GM12878 (cell line): ENCODE data around the gene DSE. TPM values are rescaled to one million over a fixed set of nuclear protein-coding genes. Genes with fewer than 3 reads are reported as not detected.
A peak's percentile ranks its signal among the peaks of the same experiment; 100 is the strongest.

ENCODE experiments used
- ATAC-seq: fragments of 200-7000 bp; cut with Tn5 transposase; 3 replicates; pipeline ENCODE4 v1.9.1; 2020; ENCODE audit warnings: mild to moderate bottlenecking, moderate library complexity
- BruUV-seq: library from RNA; stranded (reverse); fragments of 400-500 nt; replicated peaks from 2 replicates; lab custom pipeline; 2021; lab: Mats Ljungman, UMichigan
- CTCF ChIA-PET: fragments of 300-600 bp; sonication (Branson Sonifier 250); formaldehyde crosslinking; extraction: SDS; loops from one replicate; lab custom pipeline; 2021; ENCODE audit warnings: inconsistent platforms; lab: Yijun Ruan, JAX
- POLR2A ChIA-PET: fragments of 350-600 bp; formaldehyde crosslinking; extraction: SDS; loops from one replicate; lab custom pipeline; 2021; ENCODE audit warnings: inconsistent platforms; lab: Charles Lee
- RAD21 ChIA-PET: fragments of 300-600 bp; sonication (Branson Sonifier 250); formaldehyde crosslinking; loops from one replicate; lab custom pipeline; 2023; ENCODE audit warnings: antibody characterized with exemption; ENCODE audit not compliant: unreplicated experiment; lab: Charles Lee
- SMC1A ChIA-PET: fragments of 300-600 bp; sonication (Branson Sonifier 250); formaldehyde crosslinking; loops from one replicate; lab custom pipeline; 2023; ENCODE audit not compliant: unreplicated experiment, uncharacterized antibody; lab: Charles Lee
- DNase-seq: peaks from one replicate; pipeline ENCODE4 v3.0.0-alpha.2; 2011; ENCODE audit warnings: low read depth, low spot score
- FAIRE-seq: peaks from 3 replicates; lab custom pipeline; 2011; peaks lifted over from hg19 to GRCh38; lab: Jason Lieb, UNC
- H2AFZ ChIP-seq: 2 replicates; pipeline ENCODE4 v1.6.0; 2011; ENCODE audit warnings: low read depth, low read length, control low read depth; ENCODE audit not compliant: control insufficient read depth
- H3K27ac ChIP-seq: 2 replicates; pipeline ENCODE4 v1.5.1; 2011; ENCODE audit warnings: control low read depth; ENCODE audit not compliant: control insufficient read depth, insufficient read depth
- H3K27me3 ChIP-seq, 2 experiments: replicated peaks in 1 of 2; 2 replicates each; pipeline versions ENCODE4 v1.6.0 to v1.6.1; 2011; ENCODE audit warnings: low read length in 1 of 2; ENCODE audit not compliant: control insufficient read depth in 2 of 2, insufficient read depth in 2 of 2
- H3K36me3 ChIP-seq, 2 experiments: 2 replicates each; pipeline ENCODE4 v1.5.1; 2011; ENCODE audit warnings: low read length in 1 of 2; ENCODE audit not compliant: control insufficient read depth in 2 of 2, insufficient read depth in 2 of 2
- H3K4me1 ChIP-seq: 2 replicates; pipeline ENCODE4 v1.6.1; 2011; ENCODE audit warnings: mild to moderate bottlenecking, low read length, moderate library complexity, mixed read lengths; ENCODE audit not compliant: control insufficient read depth, insufficient read depth
- H3K4me2 ChIP-seq: 2 replicates; pipeline ENCODE4 v1.6.0; 2011; ENCODE audit warnings: control low read depth; ENCODE audit not compliant: control insufficient read depth, insufficient read depth
- H3K4me3 ChIP-seq: fragments of 200-600 bp; sonication (generic); 2 replicates; pipeline ENCODE4 v1.5.1; 2016
- H3K79me2 ChIP-seq: 2 replicates; pipeline ENCODE4 v1.6.0; 2011; ENCODE audit warnings: low read length; ENCODE audit not compliant: control insufficient read depth, insufficient read depth
- H3K9ac ChIP-seq: 2 replicates; pipeline ENCODE4 v1.8.0; 2011; ENCODE audit warnings: low read length, control low read depth, mixed read lengths; ENCODE audit not compliant: control insufficient read depth, insufficient read depth
- H3K9me3 ChIP-seq: replicated peaks from 3 replicates; pipeline ENCODE4 v1.5.1; 2011; ENCODE audit warnings: mild to moderate bottlenecking, low read length; ENCODE audit not compliant: control insufficient read depth, insufficient read depth
- H4K20me1 ChIP-seq: 2 replicates; pipeline ENCODE4 v1.6.0; 2011; ENCODE audit not compliant: control insufficient read depth, insufficient read depth
- ATF7 ChIP-seq: fragments of 450-650 bp; IDR thresholded peaks from 2 replicates; pipeline ENCODE4 v1.6.1; 2016; ENCODE audit warnings: low read depth, mild to moderate bottlenecking
- BCLAF1 ChIP-seq: fragments of 450-650 bp; IDR thresholded peaks from 2 replicates; pipeline ENCODE4 v1.6.1; 2017; ENCODE audit warnings: antibody characterized with exemption, mild to moderate bottlenecking, moderate library complexity
- CEBPB ChIP-seq, 2 experiments: fragments of 150-350 bp in 1 of 2; IDR thresholded peaks; 2 replicates each; pipeline ENCODE4 v1.6.1; 2012 to 2014; ENCODE audit warnings: low read depth in 2 of 2, low read length in 2 of 2, borderline replicate concordance in 1 of 2, inconsistent platforms in 1 of 2
- CHD1 ChIP-seq: IDR thresholded peaks from 2 replicates; pipeline ENCODE4 v1.6.1; 2012; ENCODE audit warnings: low read depth, low read length, improper control_type of control experiment
- FOXM1 ChIP-seq: IDR thresholded peaks from 2 replicates; pipeline ENCODE4 v1.6.1; 2012; ENCODE audit warnings: low read depth, mild to moderate bottlenecking, inconsistent platforms, low read length, moderate library complexity
- HCFC1 ChIP-seq: fragments of 150-350 bp; IDR thresholded peaks from 2 replicates; pipeline ENCODE4 v1.6.1; 2014; ENCODE audit warnings: low read length
- HDGF ChIP-seq: fragments of 450-650 bp; IDR thresholded peaks from 2 replicates; pipeline ENCODE4 v1.6.1; 2016; ENCODE audit warnings: antibody characterized with exemption
- KAT2A ChIP-seq: conservative IDR thresholded peaks from 2 replicates; pipeline ENCODE4 v1.6.1; 2011; ENCODE audit warnings: low read depth, low read length; ENCODE audit not compliant: control insufficient read depth
- PML ChIP-seq: IDR thresholded peaks from 2 replicates; pipeline ENCODE4 v1.6.1; 2012; ENCODE audit warnings: low read length, inconsistent platforms
- WGBS: methylation state at CpG from one replicate; pipeline ENCODE4 v1.1.6; 2016; ENCODE audit warnings: low lambda C conversion rate; ENCODE audit not compliant: insufficient replicate concordance, insufficient coverage; ENCODE audit errors: missing lambda C conversion rate; 5-methylcytosine and 5-hydroxymethylcytosine counted together
- in situ Hi-C: fragments of 300-500 bp; cut with MboI; formaldehyde crosslinking; loops from 9 replicates; pipeline ENCODE4 v1.14.3; 2018; ENCODE audit warnings: mixed read lengths
- intact Hi-C: fragments of 100-400 bp; cut with micrococcal nuclease; formaldehyde crosslinking; loops from one replicate; pipeline ENCODE4 v1.14.2; 2022; ENCODE audit not compliant: unreplicated experiment
- polyA plus RNA-seq, 11 experiments: library from polyadenylated mRNA; depleted of rRNA in 4 of 11; unstranded in 6 of 11; stranded (reverse) in 5 of 11; fragments of >200 nt; fragmentation: Nextera tagmentation in 4 of 11; fragmentation: Illumina TruSeq in 1 of 11; extraction: Ambion mirVana in 4 of 11; extraction: Trizol in 1 of 11; gene quantifications; 1 replicate in 1 of 11; 2 replicates in 10 of 11; pipeline versions ENCODE4 v1.2.1 to v1.2.3, GENCODE V29; 2011 to 2016; ENCODE audit warnings: inconsistent platforms in 2 of 11, missing spikeins in 2 of 11, low read depth in 1 of 11
- total RNA-seq, 4 experiments: library from RNA; depleted of rRNA in 3 of 4; stranded (reverse); fragments of >200 nt in 3 of 4; fragmentation: Illumina TruSeq in 1 of 4; extraction: Trizol in 1 of 4; gene quantifications; 2 replicates each; pipeline versions ENCODE4 v1.2.1 to v1.2.3, GENCODE V29; 2013 to 2021
- TF ChIP-seq, protein P1 (sequence below): fragments of 450-650 bp; IDR thresholded peaks from 2 replicates; pipeline ENCODE4 v1.6.1; 2017; ENCODE audit warnings: mild to moderate bottlenecking, moderate library complexity
- TF ChIP-seq, protein P2 (sequence below): IDR thresholded peaks from 2 replicates; pipeline ENCODE4 v1.6.1; 2012; ENCODE audit warnings: low read length, inconsistent platforms
- TF ChIP-seq, protein P3 (sequence below): fragments of 450-650 bp; IDR thresholded peaks from 2 replicates; pipeline ENCODE4 v1.6.1; 2014; ENCODE audit warnings: mild to moderate bottlenecking

The DSE gene
- total and polyA plus RNA-seq, 10 of the 15 experiments (the other 5 are each of a cell fraction or from before 2014, with no cell fraction given): 12.6 to 76.4 (median 43.0) TPM

DNA sequence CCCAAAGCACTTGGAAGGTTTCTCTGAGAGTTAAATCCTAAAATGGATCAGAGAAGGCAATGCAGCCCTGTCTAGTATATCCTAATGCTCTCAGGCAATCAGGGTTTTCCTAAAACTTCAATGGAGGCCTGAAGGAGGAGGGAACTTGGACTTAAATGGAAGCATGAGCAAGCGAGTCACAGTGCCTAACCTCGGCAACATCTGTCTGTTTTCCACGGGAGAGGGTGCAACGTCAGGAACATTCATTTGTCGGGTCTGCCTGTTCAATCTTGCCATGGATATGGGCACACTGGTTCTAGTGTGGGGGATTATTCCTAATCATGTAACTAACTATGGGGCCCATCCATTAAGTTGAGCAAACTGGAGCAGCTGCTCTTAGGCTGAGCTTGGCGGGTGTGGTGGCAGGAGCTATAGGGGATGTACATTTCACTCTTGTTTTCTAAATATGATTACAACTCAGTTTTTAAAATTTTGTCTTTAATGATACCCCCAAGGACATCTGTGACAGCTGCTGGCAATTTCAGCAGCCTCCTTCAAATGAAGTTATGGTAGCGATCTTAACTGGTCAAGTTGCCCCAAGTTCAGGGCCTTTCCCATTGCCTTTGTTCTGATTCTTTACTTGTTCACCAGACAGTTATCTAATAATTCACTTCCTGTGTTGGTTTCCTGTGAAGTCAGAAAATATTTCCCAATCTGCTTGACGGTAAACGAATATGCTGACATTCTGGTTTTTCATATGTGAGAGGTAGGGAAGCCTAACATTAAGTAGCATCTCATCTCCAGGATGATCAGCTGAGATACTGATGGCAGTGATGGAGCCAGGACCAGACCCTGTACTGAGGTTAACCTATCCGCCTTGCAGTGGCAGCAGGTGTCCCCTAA is 21.6 kb downstream of the DSE start:
- peak overlapping the region; percentile 34; the same call in 1 of the 2 replicates for H3K4me3 ChIP-seq
- CTCF ChIA-PET: interaction anchor here (0.8 to 6.5 kb wide), 33 partner anchors 9 to 192 kb away, joined by 3 to 85 read pairs (median 4); partner anchors contain the start of gene DSE
- BruUV-seq: no TSS peak
- TF ChIP-seq KAT2A: no peak
- peak; percentile 45; the same call in 1 of the 2 replicates for TF ChIP-seq FOXM1
- TF ChIP-seq CHD1: no peak
- TF ChIP-seq, protein P1, sequence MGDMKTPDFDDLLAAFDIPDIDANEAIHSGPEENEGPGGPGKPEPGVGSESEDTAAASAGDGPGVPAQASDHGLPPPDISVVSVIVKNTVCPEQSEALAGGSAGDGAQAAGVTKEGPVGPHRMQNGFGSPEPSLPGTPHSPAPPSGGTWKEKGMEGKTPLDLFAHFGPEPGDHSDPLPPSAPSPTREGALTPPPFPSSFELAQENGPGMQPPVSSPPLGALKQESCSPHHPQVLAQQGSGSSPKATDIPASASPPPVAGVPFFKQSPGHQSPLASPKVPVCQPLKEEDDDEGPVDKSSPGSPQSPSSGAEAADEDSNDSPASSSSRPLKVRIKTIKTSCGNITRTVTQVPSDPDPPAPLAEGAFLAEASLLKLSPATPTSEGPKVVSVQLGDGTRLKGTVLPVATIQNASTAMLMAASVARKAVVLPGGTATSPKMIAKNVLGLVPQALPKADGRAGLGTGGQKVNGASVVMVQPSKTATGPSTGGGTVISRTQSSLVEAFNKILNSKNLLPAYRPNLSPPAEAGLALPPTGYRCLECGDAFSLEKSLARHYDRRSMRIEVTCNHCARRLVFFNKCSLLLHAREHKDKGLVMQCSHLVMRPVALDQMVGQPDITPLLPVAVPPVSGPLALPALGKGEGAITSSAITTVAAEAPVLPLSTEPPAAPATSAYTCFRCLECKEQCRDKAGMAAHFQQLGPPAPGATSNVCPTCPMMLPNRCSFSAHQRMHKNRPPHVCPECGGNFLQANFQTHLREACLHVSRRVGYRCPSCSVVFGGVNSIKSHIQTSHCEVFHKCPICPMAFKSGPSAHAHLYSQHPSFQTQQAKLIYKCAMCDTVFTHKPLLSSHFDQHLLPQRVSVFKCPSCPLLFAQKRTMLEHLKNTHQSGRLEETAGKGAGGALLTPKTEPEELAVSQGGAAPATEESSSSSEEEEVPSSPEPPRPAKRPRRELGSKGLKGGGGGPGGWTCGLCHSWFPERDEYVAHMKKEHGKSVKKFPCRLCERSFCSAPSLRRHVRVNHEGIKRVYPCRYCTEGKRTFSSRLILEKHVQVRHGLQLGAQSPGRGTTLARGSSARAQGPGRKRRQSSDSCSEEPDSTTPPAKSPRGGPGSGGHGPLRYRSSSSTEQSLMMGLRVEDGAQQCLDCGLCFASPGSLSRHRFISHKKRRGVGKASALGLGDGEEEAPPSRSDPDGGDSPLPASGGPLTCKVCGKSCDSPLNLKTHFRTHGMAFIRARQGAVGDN: 0 out of 2 replicates have a peak, but pooled peaks have one; percentile 17
- TF ChIP-seq HDGF: no peak
- no peak for TF ChIP-seq CEBPB (IDR thresholded peaks at IDR 0.05; ENCODE audit: borderline replicate concordance in 1 of 2, low read depth in 2 of 2, low read length in 2 of 2)
- no peak for TF ChIP-seq ATF7
- TF ChIP-seq, protein P2, sequence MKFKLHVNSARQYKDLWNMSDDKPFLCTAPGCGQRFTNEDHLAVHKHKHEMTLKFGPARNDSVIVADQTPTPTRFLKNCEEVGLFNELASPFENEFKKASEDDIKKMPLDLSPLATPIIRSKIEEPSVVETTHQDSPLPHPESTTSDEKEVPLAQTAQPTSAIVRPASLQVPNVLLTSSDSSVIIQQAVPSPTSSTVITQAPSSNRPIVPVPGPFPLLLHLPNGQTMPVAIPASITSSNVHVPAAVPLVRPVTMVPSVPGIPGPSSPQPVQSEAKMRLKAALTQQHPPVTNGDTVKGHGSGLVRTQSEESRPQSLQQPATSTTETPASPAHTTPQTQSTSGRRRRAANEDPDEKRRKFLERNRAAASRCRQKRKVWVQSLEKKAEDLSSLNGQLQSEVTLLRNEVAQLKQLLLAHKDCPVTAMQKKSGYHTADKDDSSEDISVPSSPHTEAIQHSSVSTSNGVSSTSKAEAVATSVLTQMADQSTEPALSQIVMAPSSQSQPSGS: 0 out of 2 replicates have a peak, but pooled peaks have one; percentile 43
- TF ChIP-seq BCLAF1: no peak
- TF ChIP-seq, protein P3, sequence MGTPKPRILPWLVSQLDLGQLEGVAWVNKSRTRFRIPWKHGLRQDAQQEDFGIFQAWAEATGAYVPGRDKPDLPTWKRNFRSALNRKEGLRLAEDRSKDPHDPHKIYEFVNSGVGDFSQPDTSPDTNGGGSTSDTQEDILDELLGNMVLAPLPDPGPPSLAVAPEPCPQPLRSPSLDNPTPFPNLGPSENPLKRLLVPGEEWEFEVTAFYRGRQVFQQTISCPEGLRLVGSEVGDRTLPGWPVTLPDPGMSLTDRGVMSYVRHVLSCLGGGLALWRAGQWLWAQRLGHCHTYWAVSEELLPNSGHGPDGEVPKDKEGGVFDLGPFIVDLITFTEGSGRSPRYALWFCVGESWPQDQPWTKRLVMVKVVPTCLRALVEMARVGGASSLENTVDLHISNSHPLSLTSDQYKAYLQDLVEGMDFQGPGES: no peak
- TF ChIP-seq PML: no peak
- no peak for TF ChIP-seq HCFC1

More for the DNA sequence above, 21.6 kb downstream of the DSE start:
- ATAC-seq (peak; percentile 45), FAIRE-seq (no peak), DNase-seq (no peak)
- Histone ChIP-seq H3K27ac (peak overlapping the region; percentile 54), H3K4me2 (peak overlapping the region; percentile 73), H2AFZ (no peak overlapping the region), H3K9ac (peak overlapping the region; percentile 14; the same call in 1 of the 2 replicates), H3K4me1 (peaks cover 81% of the 10 kb centered on the region), H3K79me2 (peaks cover 96% of the 10 kb centered on the region), H3K27me3 (no peaks in the 10 kb centered on the region), H3K36me3 (no peaks in the 10 kb centered on the region), H3K9me3 (no peaks in the 10 kb centered on the region; the same call in 2 of the 3 replicates), H4K20me1 (no peaks in the 10 kb centered on the region)
- SMC1A ChIA-PET: interaction anchor here (0.9 to 9.4 kb wide), 15 partner anchors 11 to 143 kb away, joined by 3 to 101 read pairs (median 5); partner anchors contain the start of genes DSE and TSPYL1
- in situ Hi-C loops: no loop called here
- RAD21 ChIA-PET: interaction anchor here (0.7 to 3.6 kb wide), 16 partner anchors 9 to 138 kb away, joined by 3 to 22 read pairs (median 6); partner anchors contain the start of gene DSE
- 24% methylated on average over 10 of the region's 10 CpGs for WGBS
- POLR2A ChIA-PET: interaction anchor here (0.5 to 7.0 kb wide), 4 partner anchors 11 to 117 kb away, joined by 3 to 43 read pairs (median 11); no protein-coding TSS in a partner anchor
- intact Hi-C loops: loop anchor here (2.0 kb wide), 1 partner anchor 14 kb away; no protein-coding TSS in a partner anchor
